Stimulated activated CD4-positive, alpha-beta T cell treated with anti-CD3 and anti-CD28 coated beads, Interleukin-1b, Interleukin-23, amount 100 ng/mL, for 1 hour (primary cell): ENCODE results near the gene RNGTT.

Experiments used
- DNase-seq, 2 donors: peaks; one replicate each; pipeline ENCODE4 v3.0.0-alpha.2; 2020; ENCODE audit warnings: low read depth in 2 of 2

RNGTT gene

GRCh38 chr6:88561034-88561953 is 402.1 kb downstream of the RNGTT start:
- DNase-seq = no peak
